HG03159 (cell line): Measurements from ENCODE around the gene CPA2.
"Not testable (repeated sequence)": the region's sequence is repeated elsewhere in the genome, so short reads cannot be mapped to it uniquely, and the experiment has no call there.

Experiments used
- ATAC-seq: cut with Tn5 transposase; IDR thresholded peaks from one replicate; pipeline ENCODE4 v1.9.1; 2021; ENCODE audit warnings: mild to moderate bottlenecking, moderate library complexity; ENCODE audit not compliant: unreplicated experiment

Gene CPA2

GRCh38 chr7:130304878-130305277 lies 38.2 kb downstream of the CPA2 start:
- no peak for ATAC-seq

GRCh38 chr7:130305433-130306042 lies 38.9 kb downstream of the CPA2 start:
- no peak for ATAC-seq

- ATAC-seq, result no peak
Measured at GRCh38 chr7:130309986-130310385, 43.3 kb downstream of the CPA2 start.

GRCh38 chr7:130314305-130314704 lies 47.6 kb downstream of the CPA2 start:
- ATAC-seq, result no peak

GRCh38 chr7:130319541-130319940 lies 52.9 kb downstream of the CPA2 start:
- no peak for ATAC-seq

- ATAC-seq, result not testable (repeated sequence)
Measured at GRCh38 chr7:130321542-130322229, 55.0 kb downstream of the CPA2 start.

- ATAC-seq, result no peak
Measured at GRCh38 chr7:130322615-130323014, 56.0 kb downstream of the CPA2 start.

- no peak for ATAC-seq
Measured at GRCh38 chr7:130324306-130324943, 57.8 kb downstream of the CPA2 start.

GRCh38 chr7:130329681-130330080 lies 63.0 kb downstream of the CPA2 start:
- no peak for ATAC-seq

- no peak for ATAC-seq
Measured at GRCh38 chr7:130332259-130333053, 65.8 kb downstream of the CPA2 start.

GRCh38 chr7:130333832-130334231 lies 67.2 kb downstream of the CPA2 start:
- ATAC-seq, result no peak

- no peak for ATAC-seq
Measured at GRCh38 chr7:130334274-130334673, 67.6 kb downstream of the CPA2 start.

GRCh38 chr7:130337410-130337971 lies 70.8 kb downstream of the CPA2 start:
- no peak for ATAC-seq

- ATAC-seq, result no peak
Measured at GRCh38 chr7:130338233-130338632, 71.6 kb downstream of the CPA2 start.
